Chondrocyte (in vitro differentiated cells): ENCODE data around the gene DPH7. TPM values are rescaled to one million over a fixed set of nuclear protein-coding genes. Genes with fewer than 3 reads are reported as not detected.
A peak's percentile ranks its signal among the peaks of the same experiment; 100 is the strongest.

Source experiments
- DNase-seq: peaks from one replicate; pipeline ENCODE4 v3.0.0; 2021; ENCODE audit warnings: mixed read lengths, low spot score
- H3K27ac Mint-ChIP-seq: one replicate; pipeline ENCODE4 v1.8.0; 2021; ENCODE audit warnings: mild to moderate bottlenecking, moderate library complexity, mixed read lengths; ENCODE audit not compliant: unreplicated experiment
- H3K27me3 Mint-ChIP-seq: 2 replicates; pipeline ENCODE4 v1.8.0; 2021; ENCODE audit warnings: low read depth, mixed read lengths
- H3K36me3 Mint-ChIP-seq: 2 replicates; pipeline ENCODE4 v1.8.0; 2021; ENCODE audit warnings: low read depth, mixed read lengths
- H3K4me1 Mint-ChIP-seq: 2 replicates; pipeline ENCODE4 v1.8.0; 2021; ENCODE audit warnings: low read depth, mild to moderate bottlenecking, mixed read lengths
- H3K4me3 Mint-ChIP-seq: one replicate; pipeline ENCODE4 v1.8.0; 2021; ENCODE audit warnings: mild to moderate bottlenecking, moderate library complexity, mixed read lengths; ENCODE audit not compliant: unreplicated experiment
- H3K9me3 Mint-ChIP-seq: 2 replicates; pipeline ENCODE4 v1.8.0; 2021; ENCODE audit warnings: low read depth, mixed read lengths
- CTCF ChIP-seq: fragments of 200-600 bp; sonication (generic); IDR thresholded peaks from 2 replicates; pipeline ENCODE4 v1.5.0; 2021; ENCODE audit warnings: antibody characterized with exemption, mild to moderate bottlenecking, moderate library complexity
- total RNA-seq: library from RNA; stranded (reverse); gene quantifications from 3 replicates; pipeline ENCODE4 v1.2.1, GENCODE V29; 2021

Gene DPH7
- total RNA-seq, 1 donor from 2014 or later = 27.9 TPM

DNA sequence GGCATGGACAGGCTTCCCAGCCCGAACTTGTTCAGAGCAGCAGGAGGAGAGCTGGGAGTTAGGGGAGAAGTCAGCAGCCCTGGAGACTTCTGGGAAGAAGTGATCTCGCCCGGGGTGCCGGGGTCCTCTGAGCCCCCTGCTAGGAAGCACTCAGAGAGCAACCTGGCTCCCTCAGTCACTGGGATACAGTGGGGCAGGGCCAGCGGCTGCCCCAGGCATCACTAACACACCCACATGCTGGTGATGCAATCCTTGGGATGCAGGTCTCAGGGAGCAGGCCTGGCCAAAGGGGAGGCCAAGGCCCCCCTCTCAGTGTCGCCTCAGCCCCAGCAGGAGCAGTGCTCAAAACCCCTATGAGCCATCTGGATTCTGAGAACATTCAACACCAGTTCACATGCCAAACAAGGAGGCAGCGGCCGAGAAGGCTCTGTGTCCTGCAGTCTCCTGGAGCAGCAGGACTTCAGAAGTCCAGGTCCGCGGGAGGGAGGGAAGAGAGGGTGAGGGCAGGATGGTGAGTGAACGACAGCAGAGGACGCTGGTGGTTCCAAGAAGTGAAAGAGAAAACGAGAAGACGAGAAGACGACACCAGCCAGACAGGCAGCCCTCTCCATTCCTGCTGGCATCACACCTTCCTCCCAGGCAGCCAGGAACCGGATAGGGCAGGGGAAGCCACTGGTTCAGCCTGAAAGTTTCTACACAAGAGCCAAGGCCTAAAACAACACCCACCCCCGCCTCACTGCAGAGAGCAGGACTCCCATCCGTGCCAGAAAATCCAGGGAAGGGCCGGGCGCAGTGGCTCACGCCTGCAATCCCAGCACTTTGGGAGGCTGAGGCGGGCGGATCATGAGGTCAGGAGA, 30.8 kb downstream of the DPH7 start:
- peaks cover 15% of the 10 kb centered on the region for H3K4me1 Mint-ChIP-seq
- no peak for TF ChIP-seq CTCF
- H3K4me3 Mint-ChIP-seq = no peak overlapping the region
- peak overlapping the region; percentile 34 for H3K27ac Mint-ChIP-seq
- H3K9me3 Mint-ChIP-seq = no peaks in the 10 kb centered on the region
- H3K36me3 Mint-ChIP-seq = no peaks in the 10 kb centered on the region
- no peak for DNase-seq
- H3K27me3 Mint-ChIP-seq = no peaks in the 10 kb centered on the region

DNA sequence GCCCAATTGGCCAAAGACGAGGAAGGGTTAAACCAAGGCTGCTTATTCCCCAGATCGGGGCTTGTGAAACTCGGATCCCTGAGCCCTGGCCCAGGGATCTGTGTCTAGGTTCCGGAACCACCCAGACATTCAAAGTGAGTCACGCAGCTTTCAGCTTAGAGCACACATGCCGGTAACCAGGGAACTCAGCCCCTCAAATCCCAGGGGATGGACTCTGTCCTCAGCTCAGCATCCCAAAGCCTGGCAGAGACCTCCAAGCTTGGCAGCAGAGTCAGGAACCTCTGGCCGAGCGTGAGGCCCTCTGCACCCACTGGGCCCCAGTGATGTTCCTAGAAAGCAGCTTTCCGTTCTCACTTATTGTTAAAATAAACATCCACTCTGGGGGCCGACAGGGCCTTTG, 33.6 kb downstream of the DPH7 start:
- TF ChIP-seq CTCF = no peak
- H3K4me1 Mint-ChIP-seq = peaks cover 5% of the 10 kb centered on the region
- H3K9me3 Mint-ChIP-seq = no peaks in the 10 kb centered on the region
- no peak for DNase-seq
- no peak overlapping the region for H3K4me3 Mint-ChIP-seq
- H3K36me3 Mint-ChIP-seq = peaks cover 2% of the 10 kb centered on the region
- H3K27ac Mint-ChIP-seq = no peak overlapping the region
- H3K27me3 Mint-ChIP-seq = no peaks in the 10 kb centered on the region

- Mint-ChIP-seq H3K27me3 (no peaks in the 10 kb centered on the region), H3K4me3 (no peak overlapping the region), H3K9me3 (no peaks in the 10 kb centered on the region), H3K4me1 (no peaks in the 10 kb centered on the region), H3K27ac (no peak overlapping the region), H3K36me3 (peaks cover 2% of the 10 kb centered on the region)
- DNase-seq = no peak
- no peak for TF ChIP-seq CTCF
Observed at GRCh38 chr9:137544176-137544760, 34.5 kb downstream of the DPH7 start.

GRCh38 chr9:137543237-137543963, 35.3 kb downstream of the DPH7 start:
- DNase-seq = no peak
- TF ChIP-seq CTCF = no peak
- no peak overlapping the region for H3K27ac Mint-ChIP-seq
- H3K36me3 Mint-ChIP-seq = peaks cover 2% of the 10 kb centered on the region
- H3K4me1 Mint-ChIP-seq = no peaks in the 10 kb centered on the region
- no peaks in the 10 kb centered on the region for H3K27me3 Mint-ChIP-seq
- no peaks in the 10 kb centered on the region for H3K9me3 Mint-ChIP-seq
- no peak overlapping the region for H3K4me3 Mint-ChIP-seq

GRCh38 chr9:137542486-137542885, 36.2 kb downstream of the DPH7 start:
- Mint-ChIP-seq H3K27me3 (no peaks in the 10 kb centered on the region), H3K4me3 (no peak overlapping the region)

More at GRCh38 chr9:137542486-137542885, 36.2 kb downstream of the DPH7 start:
- no peak for DNase-seq
- H3K36me3 Mint-ChIP-seq = peaks cover 2% of the 10 kb centered on the region
- H3K9me3 Mint-ChIP-seq = no peaks in the 10 kb centered on the region
- no peak for TF ChIP-seq CTCF
- no peak overlapping the region for H3K27ac Mint-ChIP-seq
- no peaks in the 10 kb centered on the region for H3K4me1 Mint-ChIP-seq
